H1 (cell line): ENCODE measurements around the gene TLX1. TPM values are rescaled to one million over a fixed set of nuclear protein-coding genes. Genes with fewer than 3 reads are reported as not detected.

ENCODE experiments used
- CTCF ChIA-PET: fragments of 300-600 bp; sonication (Branson Sonifier 250); formaldehyde crosslinking; loops from one replicate; lab custom pipeline; 2021; ENCODE audit not compliant: partially characterized antibody; lab: Charles Lee
- POLR2A ChIA-PET: fragments of 300-600 bp; sonication (Branson Sonifier 250); formaldehyde crosslinking; loops from one replicate; lab custom pipeline; 2021; ENCODE audit warnings: inconsistent platforms; ENCODE audit not compliant: partially characterized antibody; lab: Charles Lee
- DNase-seq, 2 experiments: peaks; one replicate each; pipeline versions ENCODE4 v3.0.0 to v3.0.0-alpha.2; 2010 to 2022; ENCODE audit warnings: low spot score in 2 of 2, low read depth in 1 of 2, mixed read lengths in 1 of 2
- FAIRE-seq: peaks from 2 replicates; lab custom pipeline; 2011; peaks lifted over from hg19 to GRCh38; lab: Jason Lieb, UNC
- H2AFZ ChIP-seq: 2 replicates; pipeline ENCODE4 v1.8.1; 2012; ENCODE audit warnings: low read length, inconsistent platforms
- H2AK5ac ChIP-seq: 2 replicates; pipeline ENCODE4 v1.6.1; 2013; ENCODE audit warnings: low read depth, low read length
- H2BK120ac ChIP-seq: replicated peaks from 2 replicates; pipeline ENCODE3; 2013; ENCODE audit warnings: low read depth, low read length, inconsistent platforms
- H2BK12ac ChIP-seq: 2 replicates; pipeline ENCODE4 v1.6.1; 2013; ENCODE audit warnings: low read depth, low read length
- H2BK15ac ChIP-seq: 2 replicates; pipeline ENCODE4 v1.6.1; 2013; ENCODE audit warnings: low read length
- H2BK20ac ChIP-seq: 2 replicates; pipeline ENCODE4 v1.6.1; 2013; ENCODE audit warnings: low read length
- H2BK5ac ChIP-seq: 2 replicates; pipeline ENCODE4 v1.6.1; 2013; ENCODE audit warnings: low read depth, low read length
- H3K14ac ChIP-seq: 2 replicates; pipeline ENCODE4 v1.6.1; 2013; ENCODE audit warnings: inconsistent platforms; ENCODE audit not compliant: insufficient read length
- H3K18ac ChIP-seq: 2 replicates; pipeline ENCODE4 v1.6.1; 2013; ENCODE audit warnings: low read length; ENCODE audit errors: extremely low read depth
- H3K23ac ChIP-seq: 2 replicates; pipeline ENCODE4 v1.6.1; 2013; ENCODE audit warnings: inconsistent platforms; ENCODE audit not compliant: insufficient read length
- H3K23me2 ChIP-seq: 2 replicates; pipeline ENCODE4 v1.6.1; 2013; ENCODE audit warnings: low read depth, low read length
- H3K27ac ChIP-seq: 2 replicates; pipeline ENCODE4 v1.6.1; 2011; ENCODE audit warnings: low read depth, low read length, inconsistent platforms
- H3K27me3 ChIP-seq, 4 experiments: replicated peaks in 1 of 4; 1 replicate in 1 of 4; 2 replicates in 3 of 4; pipeline versions ENCODE4 v1.6.1 to v1.8.1; 2011 to 2013; ENCODE audit warnings: low read length in 3 of 4, mild to moderate bottlenecking in 3 of 4, inconsistent platforms in 2 of 4, mixed read lengths in 2 of 4, moderate library complexity in 1 of 4; ENCODE audit not compliant: control insufficient read depth in 3 of 4, insufficient read depth in 3 of 4; ENCODE audit errors: extremely low read depth in 1 of 4
- H3K36me3 ChIP-seq, 4 experiments: 2 replicates each; pipeline versions ENCODE4 v1.6.1 to v1.8.1; 2011 to 2013; ENCODE audit warnings: mild to moderate bottlenecking in 4 of 4, low read length in 3 of 4, moderate library complexity in 2 of 4, control low read depth in 1 of 4, inconsistent platforms in 1 of 4; ENCODE audit not compliant: insufficient read depth in 4 of 4, control insufficient read depth in 2 of 4
- H3K4ac ChIP-seq: replicated peaks from 2 replicates; pipeline ENCODE3; 2013; ENCODE audit warnings: low read length, low read depth, mixed read lengths, inconsistent platforms; ENCODE audit not compliant: insufficient read length
- H3K4me1 ChIP-seq, 4 experiments: replicated peaks in 1 of 4; 1 replicate in 1 of 4; 2 replicates in 3 of 4; pipeline versions ENCODE4 v1.6.1 to v1.8.1; 2011 to 2013; ENCODE audit warnings: low read length in 3 of 4, inconsistent platforms in 2 of 4, mixed read lengths in 1 of 4; ENCODE audit not compliant: insufficient read depth in 4 of 4, control insufficient read depth in 3 of 4
- H3K4me2 ChIP-seq, 2 experiments: 2 replicates each; pipeline versions ENCODE4 v1.6.1 to v1.8.1; 2011 to 2013; ENCODE audit warnings: low read depth in 2 of 2, low read length in 2 of 2, control low read depth in 1 of 2, inconsistent platforms in 1 of 2, mild to moderate bottlenecking in 1 of 2; ENCODE audit not compliant: insufficient read depth in 1 of 2
- H3K4me3 ChIP-seq, 4 experiments: fragments of 200-600, 300-600 bp in 1 of 4; sonication (generic), shearing (Covaris generic), sonication (Bioruptor Twin) in 1 of 4; 2 replicates each; pipeline versions ENCODE4 v1.5.1 to v1.8.1; 2011 to 2016; ENCODE audit warnings: low read length in 4 of 4, low read depth in 3 of 4, control low read depth in 2 of 4, inconsistent platforms in 2 of 4, mild to moderate bottlenecking in 2 of 4, mixed read lengths in 1 of 4, moderate library complexity in 1 of 4; ENCODE audit not compliant: insufficient read depth in 2 of 4; ENCODE audit errors: extremely low read depth in 1 of 4
- H3K56ac ChIP-seq: replicated peaks from 2 replicates; pipeline ENCODE3; 2013; ENCODE audit warnings: low read depth, mild to moderate bottlenecking, mixed read lengths, low read length, inconsistent platforms; ENCODE audit not compliant: insufficient read length
- H3K79me1 ChIP-seq: 2 replicates; pipeline ENCODE4 v1.6.1; 2013; ENCODE audit warnings: low read depth, low read length, control low read depth
- H3K79me2 ChIP-seq, 2 experiments: 2 replicates each; pipeline versions ENCODE4 v1.6.1 to v1.8.1; 2012 to 2013; ENCODE audit warnings: low read length in 2 of 2, mild to moderate bottlenecking in 2 of 2, inconsistent platforms in 1 of 2; ENCODE audit not compliant: insufficient read depth in 2 of 2, control insufficient read depth in 1 of 2
- H3K9ac ChIP-seq, 4 experiments: replicated peaks in 1 of 4; 1 replicate in 1 of 4; 2 replicates in 3 of 4; pipeline versions ENCODE4 v1.6.1 to v1.8.1; 2011 to 2013; ENCODE audit warnings: low read depth in 3 of 4, low read length in 3 of 4, control low read depth in 2 of 4, mild to moderate bottlenecking in 2 of 4, moderate library complexity in 2 of 4, inconsistent platforms in 1 of 4; ENCODE audit errors: extremely low read depth in 1 of 4
- H3K9me3 ChIP-seq, 2 experiments: 2 replicates each; pipeline versions ENCODE4 v1.6.1 to v1.8.1; 2012 to 2013; ENCODE audit warnings: mild to moderate bottlenecking in 2 of 2, moderate library complexity in 2 of 2, control low read depth in 1 of 2, inconsistent platforms in 1 of 2, low read depth in 1 of 2, low read length in 1 of 2, mixed read lengths in 1 of 2; ENCODE audit not compliant: insufficient read depth in 2 of 2
- H4K20me1 ChIP-seq, 2 experiments: replicated peaks in 1 of 2; 2 replicates each; pipeline versions ENCODE3 to v1.8.1; 2011 to 2013; ENCODE audit warnings: inconsistent platforms in 2 of 2, low read length in 2 of 2, mild to moderate bottlenecking in 1 of 2; ENCODE audit not compliant: insufficient read depth in 2 of 2, control insufficient read depth in 1 of 2
- H4K5ac ChIP-seq: 2 replicates; pipeline ENCODE4 v1.6.1; 2013; ENCODE audit warnings: low read length, low read depth, mixed read lengths, inconsistent platforms; ENCODE audit not compliant: insufficient read length
- H4K8ac ChIP-seq: 2 replicates; pipeline ENCODE4 v1.8.0; 2013; ENCODE audit warnings: mild to moderate bottlenecking, moderate library complexity, low read length, inconsistent platforms; ENCODE audit not compliant: insufficient read depth; ENCODE audit errors: extremely low read depth
- H4K91ac ChIP-seq: replicated peaks from 2 replicates; pipeline ENCODE3; 2013; ENCODE audit warnings: low read length, mixed read lengths, inconsistent platforms; ENCODE audit not compliant: insufficient read length
- ASH2L ChIP-seq: fragments of 200-600, 300-600 bp; sonication (generic); IDR thresholded peaks from one replicate; pipeline ENCODE4 v1.7.1; 2017; ENCODE audit warnings: low read length
- BACH1 ChIP-seq: IDR thresholded peaks from 2 replicates; pipeline ENCODE4 v1.6.1; 2012; ENCODE audit warnings: low read length, improper control_type of control experiment
- GABPA ChIP-seq: IDR thresholded peaks from 2 replicates; pipeline ENCODE4 v1.6.1; 2011; ENCODE audit warnings: mild to moderate bottlenecking, low read length, moderate library complexity, borderline replicate concordance; ENCODE audit not compliant: insufficient read depth
- POU5F1 ChIP-seq: IDR thresholded peaks from 2 replicates; pipeline ENCODE4 v1.6.1; 2011; ENCODE audit warnings: low read depth, mild to moderate bottlenecking, low read length, moderate library complexity
- RXRA ChIP-seq: IDR thresholded peaks from 2 replicates; pipeline ENCODE4 v1.6.1; 2011; ENCODE audit warnings: low read depth, mild to moderate bottlenecking, low read length, moderate library complexity; ENCODE audit not compliant: insufficient read depth
- SIX5 ChIP-seq: IDR thresholded peaks from 2 replicates; pipeline ENCODE4 v1.6.1; 2011; ENCODE audit warnings: mild to moderate bottlenecking, low read depth, low read length
- WGBS, 2 experiments: shearing (Covaris generic) in 1 of 2; methylation state at CpG; one replicate each; pipeline versions ENCODE4 v1.1.6 to v1.1.7; 2013 to 2015; ENCODE audit warnings: low lambda C conversion rate in 2 of 2, mixed read lengths in 2 of 2, inconsistent platforms in 1 of 2, low coverage in 1 of 2, missing lambda C conversion rate in 1 of 2; ENCODE audit not compliant: insufficient replicate concordance in 2 of 2, insufficient coverage in 1 of 2, insufficient read length in 1 of 2; ENCODE audit errors: extremely low coverage in 1 of 2, missing lambda C conversion rate in 1 of 2; 5-methylcytosine and 5-hydroxymethylcytosine counted together
- polyA plus RNA-seq, 7 experiments: library from polyadenylated mRNA; depleted of rRNA in 3 of 7; stranded (reverse) in 5 of 7; unstranded in 2 of 7; fragments of >200 nt in 5 of 7; fragments of 200-250 nt in 2 of 7; gene quantifications; 1 replicate in 5 of 7; 2 replicates in 1 of 7; 4 replicates in 1 of 7; pipeline versions ENCODE4 v1.2.1 to v1.2.3, GENCODE V29; 2011 to 2013; ENCODE audit warnings: missing spikeins in 2 of 7, mixed read lengths in 2 of 7
- total RNA-seq: library from RNA; stranded (reverse); fragmentation: NEBNext Ultra II Directional; extraction: Animal tissue kit (Norgen Biotek cat#: 25700); gene quantifications from 2 replicates; pipeline ENCODE4 v1.2.1, GENCODE V29; 2021

The TLX1 gene
- total and polyA plus RNA-seq, 2 of the 8 experiments (the other 6 are each of a cell fraction or from before 2014, with no cell fraction given) = not detected

DNA sequence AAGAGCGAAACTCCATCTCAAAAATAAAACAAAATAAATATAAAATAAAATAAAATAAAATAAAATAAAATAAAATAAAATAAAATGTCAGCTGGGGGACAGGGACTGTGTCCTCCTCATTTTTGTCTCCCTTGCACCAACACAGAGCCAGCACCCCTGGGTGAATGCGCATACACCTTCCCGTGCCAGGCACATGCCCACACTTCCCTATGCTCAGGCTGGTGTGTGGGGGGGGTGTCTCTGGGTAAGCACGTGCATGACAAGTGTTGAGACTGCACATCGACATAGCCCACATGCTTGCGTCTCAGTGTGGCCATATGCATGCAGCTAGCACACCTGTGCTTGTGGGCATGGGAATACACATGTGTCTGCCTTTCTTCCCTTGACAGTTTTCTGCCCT lies 24.7 kb upstream of the TLX1 start:
- CTCF ChIA-PET = interaction anchor here (0.7 to 22.2 kb wide), 8 partner anchors 9 to 87 kb away, joined by 3 to 323 read pairs (median 5); no protein-coding TSS in a partner anchor

More for the DNA sequence above, 24.7 kb upstream of the TLX1 start:
- no peak overlapping the region for H3K14ac ChIP-seq
- H2BK15ac ChIP-seq = no peak overlapping the region
- H3K4me2 ChIP-seq = no peak overlapping the region
- H3K27ac ChIP-seq = no peak overlapping the region
- H4K20me1 ChIP-seq = peaks cover 0 to 1% of the 10 kb centered on the region in 2 experiments
- H2BK20ac ChIP-seq = no peak overlapping the region
- H2BK12ac ChIP-seq = no peak overlapping the region
- H4K8ac ChIP-seq = no peak overlapping the region
- no peaks in the 10 kb centered on the region for H3K79me2 ChIP-seq
- H3K23me2 ChIP-seq = no peaks in the 10 kb centered on the region
- H3K4me1 ChIP-seq = peaks cover 0 to 8% (median 2%) of the 10 kb centered on the region in 4 experiments; a peak in 5 of 7 replicates
- H3K36me3 ChIP-seq = no peaks in the 10 kb centered on the region
- no peak overlapping the region for H3K23ac ChIP-seq
- DNase-seq = no peak
- POLR2A ChIA-PET = no interaction called here
- no peak overlapping the region for H3K9ac ChIP-seq
- no peak overlapping the region for H4K5ac ChIP-seq
- H3K79me1 ChIP-seq = no peaks in the 10 kb centered on the region
- no peak overlapping the region for H2AK5ac ChIP-seq
- no peak overlapping the region for H3K4ac ChIP-seq
- 79% methylated on average over 6 of the region's 6 CpGs; no CpG with 5 or more reads in 1 of the 2 experiments for WGBS, 2 experiments
- TF ChIP-seq SIX5 (no peak), POU5F1 (no peak), BACH1 (no peak), GABPA (no peak), RXRA (no peak), ASH2L (no peak)
- TF ChIP-seq, all 59 proteins: peak for 0
- no peak overlapping the region for H2BK5ac ChIP-seq
- no peak for FAIRE-seq
- H3K27me3 ChIP-seq = peaks cover 0 to 7% (median 2%) of the 10 kb centered on the region in 4 experiments; a peak in 4 of 7 replicates
- no peak overlapping the region for H3K4me3 ChIP-seq
- H3K9me3 ChIP-seq = no peaks in the 10 kb centered on the region
- no peak overlapping the region for H3K18ac ChIP-seq
- no peak overlapping the region for H3K56ac ChIP-seq
- H4K91ac ChIP-seq = no peak overlapping the region
- no peak overlapping the region for H2AFZ ChIP-seq
- H2BK120ac ChIP-seq = no peak overlapping the region
